ENCODE results near the gene IREB2.
A peak's percentile ranks its signal among the peaks of the same experiment; 100 is the strongest.
"Not testable (repeated sequence)": the region's sequence is repeated elsewhere in the genome, so short reads cannot be mapped to it uniquely, and the experiment has no call there.

The IREB2 gene, protein sequence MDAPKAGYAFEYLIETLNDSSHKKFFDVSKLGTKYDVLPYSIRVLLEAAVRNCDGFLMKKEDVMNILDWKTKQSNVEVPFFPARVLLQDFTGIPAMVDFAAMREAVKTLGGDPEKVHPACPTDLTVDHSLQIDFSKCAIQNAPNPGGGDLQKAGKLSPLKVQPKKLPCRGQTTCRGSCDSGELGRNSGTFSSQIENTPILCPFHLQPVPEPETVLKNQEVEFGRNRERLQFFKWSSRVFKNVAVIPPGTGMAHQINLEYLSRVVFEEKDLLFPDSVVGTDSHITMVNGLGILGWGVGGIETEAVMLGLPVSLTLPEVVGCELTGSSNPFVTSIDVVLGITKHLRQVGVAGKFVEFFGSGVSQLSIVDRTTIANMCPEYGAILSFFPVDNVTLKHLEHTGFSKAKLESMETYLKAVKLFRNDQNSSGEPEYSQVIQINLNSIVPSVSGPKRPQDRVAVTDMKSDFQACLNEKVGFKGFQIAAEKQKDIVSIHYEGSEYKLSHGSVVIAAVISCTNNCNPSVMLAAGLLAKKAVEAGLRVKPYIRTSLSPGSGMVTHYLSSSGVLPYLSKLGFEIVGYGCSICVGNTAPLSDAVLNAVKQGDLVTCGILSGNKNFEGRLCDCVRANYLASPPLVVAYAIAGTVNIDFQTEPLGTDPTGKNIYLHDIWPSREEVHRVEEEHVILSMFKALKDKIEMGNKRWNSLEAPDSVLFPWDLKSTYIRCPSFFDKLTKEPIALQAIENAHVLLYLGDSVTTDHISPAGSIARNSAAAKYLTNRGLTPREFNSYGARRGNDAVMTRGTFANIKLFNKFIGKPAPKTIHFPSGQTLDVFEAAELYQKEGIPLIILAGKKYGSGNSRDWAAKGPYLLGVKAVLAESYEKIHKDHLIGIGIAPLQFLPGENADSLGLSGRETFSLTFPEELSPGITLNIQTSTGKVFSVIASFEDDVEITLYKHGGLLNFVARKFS

DNA sequence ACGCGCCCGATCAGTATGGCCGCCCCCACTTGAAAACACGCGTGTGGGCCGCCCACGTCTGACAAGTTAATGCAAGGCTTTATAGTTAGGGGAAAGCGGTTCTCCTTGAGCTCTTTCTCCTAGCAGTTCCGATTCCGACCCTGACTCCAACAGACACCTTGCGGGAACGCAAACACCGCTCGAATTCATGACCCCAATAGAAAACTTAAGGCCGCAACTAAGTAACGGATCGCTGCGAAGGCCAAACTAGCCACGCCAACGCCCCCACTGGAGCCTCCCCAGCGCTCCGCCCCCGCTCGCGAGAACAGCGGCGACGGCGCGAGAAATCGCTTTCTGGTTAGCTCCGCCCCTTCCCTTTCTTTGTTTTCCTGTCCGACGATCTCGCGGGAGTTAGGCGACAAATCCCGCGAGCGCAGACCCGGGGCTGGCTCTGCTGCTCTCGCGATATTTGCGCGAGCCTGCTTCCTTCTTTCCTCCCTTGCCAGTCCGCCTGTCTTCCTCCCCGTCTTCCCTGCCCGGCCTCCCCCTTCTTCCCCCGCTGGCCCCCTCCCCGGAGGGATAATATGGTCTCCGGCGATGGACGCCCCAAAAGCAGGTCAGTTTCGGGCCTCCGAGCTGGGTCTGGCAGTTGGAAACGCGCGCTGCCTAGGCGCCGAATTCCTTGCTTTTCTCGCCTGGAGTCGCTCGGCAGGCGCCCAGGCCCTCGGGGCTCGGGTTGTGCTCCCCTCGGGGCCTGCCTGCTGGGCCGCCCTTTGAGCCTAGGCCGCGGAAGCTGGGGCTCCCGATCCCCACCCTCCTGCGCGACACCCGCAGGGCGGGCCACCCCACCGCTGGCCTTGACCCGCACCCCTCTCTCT lies at the start of gene IREB2:
Gene IREB2, plus strand, starts transcription at position 455 of the 857 bp plus-strand sequence. Its CDS starts 122 bp downstream, at position 577.
- DNase-seq (ENCODE audit: low spot score), result peak; percentile 98

GRCh38 chr15:78388865-78389264 lies 49.2 kb upstream of the IREB2 start:
- no peak for DNase-seq (ENCODE audit: low spot score)

DNA sequence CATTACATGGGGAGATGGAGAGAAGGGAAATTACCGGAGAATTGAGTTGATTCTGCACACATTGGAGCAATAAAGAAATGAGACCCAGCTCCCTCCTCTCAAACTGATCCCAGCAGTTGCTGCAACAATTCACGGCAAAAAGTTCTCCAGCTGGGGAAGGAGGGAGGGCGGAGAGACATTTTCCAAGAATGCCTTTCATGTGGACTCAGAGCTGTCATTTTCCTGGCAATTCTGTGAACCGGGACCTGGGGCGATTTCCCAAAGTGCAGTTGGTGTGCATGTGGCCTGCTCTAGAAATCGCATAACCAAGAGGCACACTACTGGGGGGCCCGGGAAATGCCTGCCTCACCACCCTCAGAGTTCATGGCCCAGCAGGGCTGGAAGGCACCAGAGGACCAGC lies 48.7 kb upstream of the IREB2 start:
- no peak for DNase-seq (ENCODE audit: low spot score)

- DNase-seq (ENCODE audit: low spot score), result no peak
These were observed 48.3 kb upstream of the IREB2 start for GRCh38 chr15:78389738-78390137.

DNA sequence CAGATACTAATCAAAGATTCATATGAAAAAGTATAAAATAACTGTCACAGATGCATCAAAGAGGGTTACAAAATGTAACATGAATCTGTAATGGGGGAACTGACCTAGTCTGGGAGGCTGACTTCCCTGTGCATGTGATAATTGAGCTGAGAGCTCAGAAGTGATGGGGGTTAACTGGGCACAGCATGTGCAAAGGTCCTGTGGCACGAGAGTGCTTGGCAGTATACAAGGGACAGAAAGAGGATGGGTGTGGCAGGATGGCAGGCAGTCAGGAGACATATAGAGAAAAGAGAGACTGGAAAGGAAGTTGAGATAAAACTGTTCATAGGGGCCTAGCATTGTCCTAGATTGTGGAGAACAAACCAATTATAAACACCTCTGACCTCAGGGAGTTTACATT lies 47.8 kb upstream of the IREB2 start:
- no peak for DNase-seq (ENCODE audit: low spot score)

GRCh38 chr15:78390826-78391225 lies 47.2 kb upstream of the IREB2 start:
- no peak for DNase-seq (ENCODE audit: low spot score)

DNA sequence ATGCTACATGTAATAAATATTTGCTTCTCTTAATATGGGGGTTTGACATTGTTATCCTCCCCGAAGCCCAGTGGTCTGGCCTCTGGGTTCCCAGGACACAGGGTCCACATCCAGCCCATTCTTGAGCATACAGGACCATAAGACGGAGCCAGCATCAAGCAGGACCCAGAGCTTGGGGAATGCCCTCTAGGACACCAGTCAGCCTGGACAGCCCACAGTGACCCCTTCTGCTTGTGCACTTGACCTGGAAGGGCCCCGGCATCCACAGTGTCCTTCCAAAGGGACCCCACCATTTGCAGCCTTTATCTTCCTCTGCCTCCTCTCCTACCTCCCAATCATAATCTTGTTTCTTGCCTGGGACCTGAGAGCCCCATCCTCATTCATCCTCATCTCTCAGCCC lies 46.2 kb upstream of the IREB2 start:
- no peak for DNase-seq (ENCODE audit: low spot score)

DNA sequence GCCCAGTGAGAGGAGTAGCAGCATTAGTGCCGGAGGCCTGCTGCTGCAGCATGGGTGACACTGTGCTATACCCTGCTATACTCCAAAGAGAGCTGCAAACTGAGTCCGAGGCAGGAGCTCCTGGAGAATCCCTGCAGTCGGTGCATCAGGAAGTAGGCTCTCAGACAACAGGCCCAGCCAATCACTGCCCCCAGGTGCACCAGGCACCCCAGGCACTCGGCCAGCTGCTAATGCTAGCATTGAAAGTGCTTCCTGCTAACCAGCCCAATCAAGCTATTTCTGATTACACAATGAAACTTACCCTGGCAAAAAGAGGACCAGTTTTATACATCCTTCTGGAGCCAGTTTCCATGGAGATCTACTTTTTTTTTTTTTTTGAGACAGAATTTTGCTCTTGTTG lies 45.6 kb upstream of the IREB2 start:
- DNase-seq (ENCODE audit: low spot score), result no peak

GRCh38 chr15:78393137-78393536 lies 44.9 kb upstream of the IREB2 start:
- no peak for DNase-seq (ENCODE audit: low spot score)

DNA sequence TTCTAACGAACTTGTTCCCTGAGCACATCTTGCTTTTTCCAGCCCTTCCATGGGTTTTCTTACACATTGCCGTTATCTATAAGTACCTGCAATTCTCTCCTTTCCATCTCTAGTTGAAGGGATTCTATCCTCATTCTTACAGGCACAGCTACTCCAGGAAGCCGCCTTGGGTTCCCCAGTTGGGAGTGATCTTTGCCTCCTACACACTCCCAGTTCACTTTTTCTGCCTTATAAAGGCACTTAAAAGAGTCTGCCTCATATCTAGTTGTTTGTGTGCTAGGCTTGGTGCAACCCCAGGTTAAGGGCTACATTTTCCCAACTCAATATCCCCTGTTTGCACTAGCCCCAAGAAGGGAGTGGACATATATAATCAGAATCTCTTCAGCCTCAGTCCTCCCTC lies 44.0 kb upstream of the IREB2 start:
- no peak for DNase-seq (ENCODE audit: low spot score)

DNA sequence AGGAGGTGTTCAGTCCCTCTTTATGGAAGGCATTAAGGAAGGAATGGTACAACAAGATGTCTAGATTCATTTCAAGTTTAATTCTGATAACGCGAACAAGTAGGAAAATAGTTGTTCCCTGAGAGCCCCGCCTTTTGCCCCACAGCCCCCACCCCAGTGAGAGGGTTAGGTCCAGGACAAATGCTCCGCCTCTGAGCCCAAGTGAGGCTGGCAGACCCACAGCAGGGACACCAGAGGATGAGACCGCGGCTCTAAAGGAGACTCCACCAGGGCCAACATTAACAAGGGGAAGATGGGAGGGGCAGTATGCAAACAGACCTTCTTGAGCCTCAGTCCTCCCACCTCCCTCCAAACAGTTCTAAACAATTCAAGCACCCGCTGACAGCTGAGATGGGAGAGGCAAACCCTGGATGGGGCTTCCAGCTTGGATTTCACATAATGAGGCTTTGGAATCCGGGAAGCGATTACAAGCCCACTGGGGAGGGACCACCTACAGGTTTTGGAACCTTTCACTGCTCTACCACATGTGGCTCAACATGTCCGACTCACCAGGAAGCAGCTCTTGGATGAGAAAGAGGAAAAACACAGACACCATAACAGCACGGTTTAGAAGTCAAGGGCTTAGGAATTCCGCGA lies 42.9 kb upstream of the IREB2 start:
- DNase-seq (ENCODE audit: low spot score), result no peak

GRCh38 chr15:78396186-78396814 lies 41.7 kb upstream of the IREB2 start:
- no peak for DNase-seq (ENCODE audit: low spot score)

GRCh38 chr15:78396976-78397375 lies 41.0 kb upstream of the IREB2 start:
- no peak for DNase-seq (ENCODE audit: low spot score)

- no peak for DNase-seq (ENCODE audit: low spot score)
These were observed 40.6 kb upstream of the IREB2 start for GRCh38 chr15:78397382-78397781.

- no peak for DNase-seq (ENCODE audit: low spot score)
These were observed 39.8 kb upstream of the IREB2 start for GRCh38 chr15:78398076-78398825.

DNA sequence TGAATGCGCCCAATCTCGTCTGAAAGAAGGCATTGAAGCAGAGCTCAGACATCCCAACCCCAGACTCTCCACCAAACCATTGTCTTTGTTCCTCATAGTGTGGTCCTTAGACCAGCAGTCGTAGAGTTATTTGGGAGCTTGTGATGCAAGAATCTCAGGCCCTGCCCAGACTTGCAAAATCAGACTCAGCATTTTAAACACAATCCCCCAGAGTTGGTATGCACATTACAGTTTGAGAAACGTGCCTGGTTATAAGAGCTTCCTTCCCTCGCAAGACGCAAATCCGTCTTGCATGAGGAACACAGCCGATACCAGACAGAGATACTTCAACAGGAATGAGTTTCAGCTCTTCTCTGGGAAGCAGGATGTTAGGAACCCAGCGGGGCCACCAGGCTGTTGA lies 38.9 kb upstream of the IREB2 start:
- DNase-seq (ENCODE audit: low spot score), result no peak

DNA sequence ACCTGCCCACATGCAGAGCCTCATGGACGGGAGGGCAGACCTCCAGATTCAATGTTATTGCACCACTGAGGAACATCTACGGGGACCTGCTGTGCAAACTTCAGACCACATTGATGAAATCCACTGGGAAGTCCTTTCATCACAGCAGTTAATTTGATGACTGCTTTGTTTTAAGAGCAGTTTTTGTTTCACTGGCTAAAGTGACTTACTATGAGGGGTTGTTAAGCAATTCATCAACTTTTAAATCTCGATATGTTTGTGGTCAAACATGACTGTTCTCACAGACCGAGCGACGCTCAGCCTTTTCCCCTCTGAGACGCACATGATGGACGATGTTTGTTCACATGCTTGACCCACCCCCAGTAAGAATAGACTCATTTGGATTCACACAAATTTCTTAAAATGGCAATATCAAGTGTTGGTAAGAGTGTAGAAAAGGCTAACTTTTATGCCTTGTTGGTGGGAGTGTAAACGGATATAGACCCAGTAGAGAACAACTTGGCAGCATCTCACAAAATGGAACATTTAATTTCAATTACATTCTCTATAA lies 35.9 kb upstream of the IREB2 start:
- DNase-seq (ENCODE audit: low spot score), result no peak

GRCh38 chr15:78404125-78404524 lies 33.9 kb upstream of the IREB2 start:
- DNase-seq (ENCODE audit: low spot score), result no peak

DNA sequence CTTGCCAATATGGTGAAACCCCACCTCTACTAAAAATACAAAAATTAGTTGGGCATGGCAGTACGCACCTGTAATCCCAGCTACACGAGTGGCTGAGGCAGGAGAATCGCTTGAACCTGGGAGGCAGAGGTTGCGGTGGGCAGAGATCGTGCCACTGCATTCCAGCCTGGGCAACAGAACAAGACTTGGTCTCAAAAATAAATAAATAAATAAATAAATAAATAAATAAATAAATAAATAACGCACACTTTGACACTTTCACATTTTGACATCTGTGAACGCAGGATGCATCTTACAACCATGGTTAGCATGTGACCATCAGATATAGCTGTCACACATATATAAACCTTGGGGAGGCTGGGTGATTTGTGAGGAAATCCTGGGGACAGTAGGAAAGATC lies 33.2 kb upstream of the IREB2 start:
- not testable (repeated sequence) for DNase-seq (ENCODE audit: low spot score)

- no peak for DNase-seq (ENCODE audit: low spot score)
These were observed 32.6 kb upstream of the IREB2 start for GRCh38 chr15:78405336-78405924.

Measured in kidney tubule cell (primary cell).